GM21529 (cell line): ENCODE data around the gene ANO5.

Experiments used
- ATAC-seq: cut with Tn5 transposase; IDR thresholded peaks from one replicate; pipeline ENCODE4 v1.9.1; 2021; ENCODE audit not compliant: unreplicated experiment

ANO5 gene

GRCh38 chr11:22317656-22318055 lies 124.8 kb downstream of the ANO5 start:
- no peak for ATAC-seq

GRCh38 chr11:22331771-22332170 lies 138.9 kb downstream of the ANO5 start:
- no peak for ATAC-seq
